CD4-positive, alpha-beta T cell treated with Interleukin-6 at 100 ng/mL for 8 hours (primary cell): ENCODE data around the gene LRRC25.
A peak's percentile ranks its signal among the peaks of the same experiment; 100 is the strongest.
"Not testable (repeated sequence)": the region's sequence is repeated elsewhere in the genome, so short reads cannot be mapped to it uniquely, and the experiment has no call there.

Source experiments
- DNase-seq: peaks from one replicate; pipeline ENCODE4 v3.0.0-alpha.2; 2020; ENCODE audit warnings: mixed read lengths, low spot score

The LRRC25 gene

DNA sequence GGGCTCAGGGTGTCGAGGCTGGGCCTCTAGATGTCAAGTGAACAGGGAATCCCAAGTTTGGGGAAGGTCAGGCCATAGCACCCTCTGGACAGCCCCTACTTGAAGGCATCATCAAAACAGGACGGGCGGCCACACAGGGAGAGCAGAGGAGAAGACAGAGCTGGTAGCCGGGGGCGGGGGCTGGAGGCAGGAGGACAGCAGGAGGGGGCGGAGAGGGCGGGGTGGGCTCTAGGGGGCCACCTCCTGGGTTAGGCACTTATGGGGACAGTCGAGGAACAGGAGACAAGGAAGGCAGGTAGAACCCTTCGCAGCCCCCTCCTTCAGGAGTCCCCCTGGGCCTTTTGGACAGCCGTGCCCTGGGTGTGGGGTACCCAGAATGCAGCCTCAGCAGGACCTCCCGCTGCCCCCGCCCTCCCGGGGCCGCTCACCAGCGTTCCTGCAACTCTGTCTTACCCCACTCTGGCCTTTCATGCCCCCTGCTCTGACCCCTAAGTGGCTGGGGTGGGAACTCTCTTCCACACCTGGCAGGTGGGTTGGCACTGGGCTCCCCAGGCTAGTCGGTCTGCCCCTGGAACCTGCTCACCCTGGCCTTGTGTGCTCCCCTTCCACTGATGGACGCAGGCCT, 27.6 kb upstream of the LRRC25 start:
- DNase-seq = no peak

DNA sequence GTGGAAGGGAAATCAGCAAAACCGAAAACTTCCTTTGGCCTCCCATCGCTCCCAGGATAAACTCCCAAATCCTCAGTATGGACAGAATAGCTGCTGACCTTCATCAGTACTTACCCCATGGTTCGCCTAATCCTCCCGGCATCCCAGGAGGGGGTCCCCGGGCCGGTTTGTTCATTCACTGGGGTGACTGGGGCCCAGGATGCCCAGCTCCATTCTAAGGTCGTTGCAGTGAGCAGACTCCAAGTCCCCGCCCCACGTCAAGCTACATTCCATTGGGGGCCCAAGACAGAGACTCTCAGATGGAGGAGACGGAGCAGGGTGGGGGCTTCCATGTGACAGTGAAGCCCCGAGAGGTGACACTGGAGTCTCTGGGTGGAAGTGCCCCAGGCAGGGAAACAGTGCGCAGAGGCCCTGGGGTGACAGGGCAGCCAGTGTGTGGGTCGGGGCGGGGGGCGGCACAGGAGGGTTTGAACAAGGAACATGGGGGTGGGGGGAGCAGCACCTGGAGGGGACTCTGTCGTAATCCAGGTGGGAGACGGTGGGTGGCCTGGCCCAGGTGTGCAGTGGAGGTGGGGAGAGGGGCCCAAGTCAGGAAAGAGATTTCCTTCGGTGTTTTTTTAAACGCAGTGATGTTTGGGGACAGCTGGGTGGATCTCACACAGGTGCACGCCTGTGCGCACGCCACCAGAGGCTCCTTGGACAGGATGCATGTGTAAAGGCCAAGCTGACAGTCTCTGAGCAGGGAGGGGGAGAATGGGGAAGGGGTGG, 26.9 kb upstream of the LRRC25 start:
- no peak for DNase-seq

DNA sequence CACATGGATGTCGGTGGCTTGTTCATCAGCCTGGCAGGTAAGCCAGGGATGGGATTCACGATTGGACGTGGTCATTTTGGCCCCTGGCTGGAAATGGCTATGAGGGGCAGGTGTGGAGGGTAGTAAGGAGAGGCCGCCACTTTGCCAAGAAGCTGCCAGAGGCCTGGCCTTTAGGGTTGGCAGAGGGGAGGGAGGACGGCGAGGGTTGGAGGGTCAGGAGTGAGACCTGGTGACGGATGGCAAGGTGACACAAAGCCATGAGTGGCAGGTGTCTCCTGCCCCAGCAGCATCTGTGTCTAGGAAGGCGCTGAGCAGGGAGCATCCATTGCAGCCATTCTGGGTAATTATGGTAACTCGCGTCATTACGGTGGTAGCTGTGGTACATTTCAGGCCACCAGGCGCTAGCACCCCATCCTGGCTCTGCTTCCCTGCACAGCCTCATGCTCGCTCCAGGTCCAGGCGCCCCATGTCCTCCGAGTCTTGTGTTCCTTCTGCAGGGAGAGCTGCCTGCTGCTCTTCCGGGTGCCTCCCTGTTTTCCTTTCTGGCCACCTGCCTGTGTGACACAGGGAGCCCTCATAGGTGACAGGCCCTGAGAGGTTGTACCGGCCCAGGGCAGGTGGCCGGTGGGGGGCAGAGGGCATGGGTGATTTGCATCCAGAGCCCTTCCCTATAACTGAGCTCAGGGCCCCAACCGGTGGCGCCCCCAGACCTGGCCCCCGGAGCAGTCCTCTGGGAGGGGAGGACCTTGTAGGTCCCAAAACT, 26.0 kb upstream of the LRRC25 start:
- DNase-seq = no peak

DNA sequence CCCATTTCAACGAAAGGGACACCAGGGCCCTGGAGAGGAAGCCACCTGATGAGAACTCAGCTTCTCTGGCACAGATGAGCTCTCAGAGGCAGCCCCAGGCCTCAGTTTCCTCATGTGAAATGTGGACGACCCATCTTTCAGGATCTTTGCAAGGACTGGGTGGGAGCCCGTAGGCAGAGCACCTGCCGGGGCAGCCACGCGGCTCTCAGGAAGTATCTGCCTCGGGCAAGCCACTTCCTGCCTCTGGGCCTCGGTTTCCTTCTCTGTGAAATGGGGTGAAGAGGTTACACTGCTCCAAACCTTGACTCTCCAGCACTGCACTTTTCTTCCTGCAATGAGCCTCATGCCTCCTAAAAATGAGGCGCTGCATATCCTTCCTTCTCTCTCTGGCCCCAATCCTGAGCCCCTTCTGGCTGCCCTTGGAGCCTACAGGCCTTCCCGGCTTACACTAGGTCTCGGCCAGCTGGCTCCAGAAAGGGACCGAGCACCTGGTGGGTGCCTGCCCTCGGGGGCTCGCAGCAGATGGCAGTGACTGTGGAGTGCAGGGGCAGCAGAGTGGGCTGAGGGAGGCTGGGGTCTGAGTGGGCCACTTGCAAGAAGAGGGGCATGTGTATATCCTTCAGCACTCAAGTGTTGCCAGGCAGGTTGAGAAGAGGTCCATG, 25.2 kb upstream of the LRRC25 start:
- DNase-seq = peak; percentile 60

DNA sequence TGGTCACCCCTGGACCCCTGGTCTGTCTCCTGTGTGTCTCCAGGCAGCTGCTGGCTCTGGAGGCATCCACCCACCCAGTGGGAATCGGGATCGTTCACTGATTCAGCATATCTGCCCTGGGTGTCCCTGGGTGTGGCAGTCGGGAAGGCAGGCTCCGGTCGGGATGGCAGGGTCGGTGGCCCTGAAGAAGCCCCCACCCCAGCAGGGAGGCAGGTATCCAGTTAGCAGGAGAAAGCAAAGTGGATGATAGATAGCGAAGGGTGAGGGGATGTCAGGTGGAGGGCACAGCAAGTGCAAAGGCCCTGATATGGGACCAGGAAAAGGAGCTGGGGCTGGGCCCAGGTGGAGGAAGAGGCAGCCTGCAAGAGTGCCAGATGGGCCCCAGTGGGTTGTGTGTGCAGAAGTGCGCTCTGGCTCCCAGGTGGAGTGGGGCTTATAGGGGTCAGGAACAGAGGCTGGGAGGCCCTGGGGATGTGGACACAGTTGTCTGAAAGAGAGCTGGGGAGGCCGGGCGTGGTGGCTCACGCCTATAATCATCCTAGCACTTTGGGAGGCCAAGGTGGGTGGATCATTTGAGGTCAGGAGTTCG, 24.0 kb upstream of the LRRC25 start:
- no peak for DNase-seq

DNA sequence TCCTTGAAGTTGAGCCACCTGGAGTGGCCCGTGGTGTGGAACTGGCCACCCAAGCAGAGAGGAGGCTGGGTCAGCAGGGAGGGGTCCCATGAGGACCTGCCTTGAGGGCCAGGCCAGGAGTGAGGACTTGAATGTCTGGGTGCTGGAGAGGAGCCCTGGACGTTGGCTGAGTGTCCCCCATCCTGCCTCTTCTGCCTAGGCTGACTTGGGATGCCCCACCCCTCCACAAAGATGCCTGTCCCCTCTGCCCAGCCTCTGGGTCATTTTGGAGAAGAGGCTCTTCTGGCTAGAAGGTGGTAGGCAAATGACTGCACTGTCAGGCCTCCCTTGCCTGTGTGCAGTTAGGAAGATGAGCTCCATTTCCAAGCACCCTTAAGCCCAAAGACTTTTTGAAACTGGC, 23.5 kb upstream of the LRRC25 start:
- DNase-seq = no peak

DNA sequence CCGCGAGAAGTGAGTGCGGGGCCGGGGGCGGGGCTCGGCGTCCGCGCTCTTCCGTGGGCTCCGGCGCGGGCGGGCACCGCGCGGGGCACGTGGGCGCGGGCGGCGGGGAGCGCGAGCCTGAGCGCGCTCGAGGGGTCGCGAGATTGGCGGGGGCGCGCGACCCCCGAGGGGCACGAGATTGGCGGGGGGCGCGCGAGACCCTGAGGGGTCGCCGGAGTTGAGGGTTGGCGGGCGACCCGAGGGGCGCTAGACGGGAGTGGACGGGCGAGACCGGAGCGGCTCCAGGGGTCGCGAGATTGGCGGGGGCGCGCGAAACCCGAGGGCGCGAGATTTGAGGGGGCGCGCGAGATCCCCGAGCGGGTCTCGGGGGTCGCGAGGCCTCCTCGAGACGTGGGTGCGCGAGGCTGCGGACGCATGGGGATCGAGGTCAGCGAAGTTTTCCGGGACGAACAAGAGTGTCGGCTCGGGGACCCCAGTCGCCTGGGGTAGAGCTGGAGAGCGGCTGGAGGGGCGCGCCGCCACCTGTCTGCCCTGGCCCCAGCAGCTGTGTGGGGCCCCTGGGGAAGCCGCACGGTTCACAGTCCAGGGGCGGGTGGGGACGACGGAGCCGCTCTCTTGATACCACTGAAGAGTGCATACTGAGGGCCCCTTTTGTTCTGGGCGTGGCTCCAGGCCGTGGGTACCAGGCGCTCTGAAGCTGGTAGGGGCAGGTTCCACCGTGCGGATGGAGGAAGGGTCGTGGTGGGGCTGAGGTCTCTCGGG, 22.5 kb upstream of the LRRC25 start:
- DNase-seq = peak; percentile 37

DNA sequence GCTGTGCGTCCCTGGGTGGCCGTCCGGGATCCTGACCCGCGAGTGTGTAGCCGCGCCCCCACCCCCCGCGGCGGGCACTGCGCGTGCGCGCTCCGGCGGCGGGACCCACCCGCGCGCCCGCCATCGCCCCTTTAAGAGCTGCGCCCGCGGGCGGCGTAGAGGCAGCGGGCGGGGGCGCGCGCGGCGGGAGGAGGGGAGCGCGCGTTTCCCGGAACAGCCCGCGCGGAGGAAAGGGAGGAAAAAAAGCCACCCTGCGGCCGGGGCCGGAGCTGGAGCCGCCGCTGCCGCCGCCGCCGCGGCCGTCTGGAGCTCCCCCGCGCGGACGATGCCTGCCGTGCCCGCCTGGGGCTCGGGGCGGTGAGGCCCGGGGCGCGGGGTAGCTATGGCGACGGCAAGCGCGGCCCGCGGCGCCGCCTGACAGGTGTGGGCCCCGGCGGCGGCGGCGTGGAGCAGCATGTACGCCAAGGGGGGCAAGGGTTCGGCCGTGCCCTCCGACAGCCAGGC, 21.8 kb upstream of the LRRC25 start, which contains the start of gene SSBP4:
Gene SSBP4, plus strand, starts transcription at position 204 of the 504 bp plus-strand sequence. Its CDS starts 251 bp downstream, at position 455.
- peak; percentile 53 for DNase-seq

DNA sequence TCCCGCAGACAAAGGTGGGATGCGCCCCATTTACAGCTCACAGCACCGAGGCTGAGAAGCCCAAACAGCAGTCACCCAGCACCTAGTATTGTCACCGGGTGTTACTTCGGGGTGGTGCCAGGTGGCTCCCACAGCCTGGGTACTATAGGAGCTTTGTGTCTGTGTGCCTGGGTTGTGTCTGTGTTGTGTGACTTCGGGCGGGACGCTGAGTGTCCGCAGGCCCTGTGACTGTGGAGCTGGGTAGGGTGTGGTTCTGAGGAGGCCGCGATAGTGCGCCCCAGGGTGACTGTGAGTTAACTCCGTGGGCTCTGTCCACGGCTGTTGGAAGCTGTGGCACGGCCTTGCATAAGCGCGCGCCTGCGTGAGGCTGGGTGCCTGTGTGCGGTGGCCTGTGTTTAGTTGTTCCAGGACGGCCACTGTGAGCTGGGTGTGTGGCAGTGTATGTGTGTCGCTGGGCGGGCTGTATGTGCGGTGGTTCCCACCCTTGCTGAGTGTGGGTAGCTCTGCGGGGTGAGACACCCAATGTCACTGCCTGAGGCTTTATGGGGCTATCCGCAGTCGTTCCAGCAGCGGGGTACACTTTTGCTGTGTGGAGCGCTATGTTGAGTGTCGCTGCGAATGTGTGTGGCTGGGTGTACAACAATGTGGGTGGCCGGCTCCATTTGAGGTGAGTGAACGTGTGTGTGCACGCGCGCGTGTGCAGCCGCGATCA, 21.2 kb upstream of the LRRC25 start:
- DNase-seq = no peak

DNA sequence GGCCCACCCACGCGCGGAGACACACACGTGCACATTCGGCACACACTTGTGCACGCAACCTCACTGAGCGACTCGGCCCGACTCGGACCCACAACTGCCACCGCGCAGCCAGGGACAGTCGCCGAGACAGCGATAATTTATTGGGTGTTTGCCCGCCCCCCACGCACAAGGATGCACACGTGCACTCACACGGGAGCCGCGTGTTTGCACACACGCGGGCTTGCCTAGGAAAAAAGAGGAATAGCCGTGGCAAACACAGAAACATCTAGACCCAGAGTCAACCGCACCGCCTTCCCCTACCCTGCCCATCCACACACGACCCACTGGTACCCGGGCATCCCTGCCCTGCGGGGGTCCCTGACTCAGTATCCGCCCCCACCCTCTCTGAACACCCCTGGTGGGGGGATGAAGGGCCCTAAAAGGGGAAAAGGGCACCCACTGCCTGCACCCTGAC, 20.6 kb upstream of the LRRC25 start:
- DNase-seq = no peak

DNA sequence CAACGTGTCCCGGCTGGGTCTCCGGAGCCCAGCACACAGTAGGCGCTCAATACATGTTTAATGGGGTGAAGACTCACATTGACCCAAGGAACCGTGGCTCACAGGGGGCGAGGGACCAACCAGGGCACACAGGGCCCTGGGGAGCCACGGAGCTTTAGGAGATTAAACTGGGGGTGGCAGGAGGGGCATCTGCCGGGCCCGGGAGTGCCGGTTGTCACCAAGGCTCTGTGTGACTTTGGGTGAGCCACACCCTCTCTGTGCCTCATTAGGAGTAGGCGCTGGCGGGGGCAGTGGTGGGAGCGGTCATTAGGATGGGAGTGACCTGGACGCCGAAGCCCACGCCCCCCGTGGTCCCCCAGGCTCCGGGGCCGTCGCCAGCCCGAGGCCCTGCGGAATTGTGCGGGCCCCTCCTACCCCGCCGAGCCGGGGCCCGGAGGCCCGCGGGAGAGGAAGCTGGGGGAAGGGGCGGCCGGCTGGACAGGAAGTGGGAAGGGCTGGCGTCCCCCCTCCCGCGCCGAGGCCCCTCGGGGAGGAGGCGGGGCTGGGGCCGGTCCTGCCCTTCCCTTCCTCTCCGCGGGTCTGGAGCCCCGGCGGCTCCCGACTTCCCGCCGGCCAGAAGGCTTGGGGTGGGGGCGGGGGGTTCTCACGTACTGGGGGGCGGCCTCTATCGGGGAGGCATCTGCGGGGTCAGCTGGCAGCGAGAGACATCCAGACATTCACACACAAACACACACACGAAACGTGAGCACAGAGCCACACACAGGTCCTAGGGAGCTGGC, 20.0 kb upstream of the LRRC25 start:
- no peak for DNase-seq

DNA sequence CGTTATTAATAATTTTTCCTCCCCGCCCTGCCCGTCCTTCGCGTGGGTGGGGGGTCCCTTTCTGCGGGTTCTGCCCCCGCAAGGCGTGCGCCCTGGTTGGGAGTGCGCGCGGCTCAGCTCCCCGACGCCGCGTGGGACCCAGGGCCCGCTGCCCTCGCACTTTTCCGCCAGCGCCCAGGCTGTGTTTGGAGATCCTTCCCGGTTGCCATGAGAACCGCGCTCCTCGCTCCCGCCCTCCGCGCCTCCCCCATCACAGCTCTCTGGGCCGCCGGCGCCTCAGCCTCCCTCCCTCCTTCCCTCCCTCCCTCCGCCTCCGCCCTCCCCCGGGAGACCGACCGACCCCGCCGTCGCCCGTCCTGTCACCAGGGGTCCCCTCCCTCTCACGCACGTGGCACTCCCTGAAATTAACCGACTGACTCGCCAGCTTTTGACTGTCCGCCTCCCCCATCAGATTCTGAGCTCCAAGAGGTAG, 19.4 kb upstream of the LRRC25 start:
- DNase-seq = peak; percentile 43

DNA sequence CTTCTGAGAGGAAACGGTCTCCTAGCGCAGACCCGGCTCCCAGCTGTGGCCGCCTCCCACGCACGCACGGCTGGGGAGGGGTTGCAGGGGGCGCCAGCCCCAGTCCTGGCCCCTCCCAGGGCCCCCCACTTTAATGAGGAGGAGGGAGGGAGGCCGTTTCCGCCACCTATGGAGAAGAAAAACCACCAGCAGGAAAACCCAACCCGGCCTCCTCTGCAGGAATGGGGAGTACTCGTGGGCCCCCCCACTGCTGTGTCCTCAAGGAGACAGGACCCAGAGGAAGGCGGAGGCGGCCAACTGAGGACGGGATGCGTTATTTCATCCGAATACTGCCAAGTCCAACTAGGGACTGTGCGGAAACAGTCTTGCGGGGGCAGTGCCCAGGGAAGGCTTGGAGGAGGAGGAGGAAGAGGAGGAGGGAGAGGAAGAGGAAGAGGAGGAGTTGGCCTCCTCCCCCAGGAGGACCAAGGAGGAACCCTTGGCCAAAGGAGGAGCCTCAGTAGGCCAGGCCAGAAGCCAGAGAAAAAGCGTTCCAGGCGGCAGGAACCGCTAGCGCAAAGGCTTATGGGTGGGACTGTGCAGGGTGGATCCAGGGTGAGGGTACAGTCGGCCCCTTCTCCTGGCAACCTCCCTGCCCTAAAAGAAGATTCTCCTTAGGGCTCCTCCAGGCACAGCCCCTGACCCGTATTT, 17.9 kb upstream of the LRRC25 start:
- no peak for DNase-seq

DNA sequence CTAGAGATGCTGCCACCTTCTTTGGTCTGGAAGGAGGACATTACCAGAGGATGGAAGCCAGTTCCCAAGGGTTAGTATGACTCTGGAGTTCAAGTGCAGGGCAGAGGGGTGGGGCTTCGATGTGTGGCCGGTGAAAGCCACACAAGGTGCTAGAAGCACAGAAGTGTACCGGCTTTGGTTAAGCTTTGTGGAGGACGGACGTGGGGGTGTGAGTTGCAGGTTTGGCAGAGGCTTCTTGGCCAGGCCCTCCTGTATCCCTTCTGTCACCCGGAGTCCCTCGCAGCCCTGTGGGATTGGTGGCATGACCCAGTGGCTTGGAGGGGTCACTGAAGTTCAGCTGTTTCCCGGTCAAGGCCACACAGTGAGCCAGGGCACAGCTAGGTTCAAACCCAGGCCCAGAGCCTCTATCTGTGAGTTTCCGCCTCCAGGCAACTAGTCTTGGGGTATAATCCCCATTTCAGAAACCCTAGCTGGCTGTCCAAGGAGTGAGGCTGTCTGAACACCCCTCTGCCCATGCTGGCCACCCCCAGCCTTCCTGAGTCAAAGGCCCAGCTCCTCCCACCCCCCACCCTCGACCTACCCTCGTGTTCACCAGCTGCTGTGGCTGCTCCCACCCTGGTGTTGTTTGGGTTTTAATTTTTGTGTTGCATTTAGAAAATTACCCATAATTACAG, 17.2 kb upstream of the LRRC25 start:
- DNase-seq = no peak

DNA sequence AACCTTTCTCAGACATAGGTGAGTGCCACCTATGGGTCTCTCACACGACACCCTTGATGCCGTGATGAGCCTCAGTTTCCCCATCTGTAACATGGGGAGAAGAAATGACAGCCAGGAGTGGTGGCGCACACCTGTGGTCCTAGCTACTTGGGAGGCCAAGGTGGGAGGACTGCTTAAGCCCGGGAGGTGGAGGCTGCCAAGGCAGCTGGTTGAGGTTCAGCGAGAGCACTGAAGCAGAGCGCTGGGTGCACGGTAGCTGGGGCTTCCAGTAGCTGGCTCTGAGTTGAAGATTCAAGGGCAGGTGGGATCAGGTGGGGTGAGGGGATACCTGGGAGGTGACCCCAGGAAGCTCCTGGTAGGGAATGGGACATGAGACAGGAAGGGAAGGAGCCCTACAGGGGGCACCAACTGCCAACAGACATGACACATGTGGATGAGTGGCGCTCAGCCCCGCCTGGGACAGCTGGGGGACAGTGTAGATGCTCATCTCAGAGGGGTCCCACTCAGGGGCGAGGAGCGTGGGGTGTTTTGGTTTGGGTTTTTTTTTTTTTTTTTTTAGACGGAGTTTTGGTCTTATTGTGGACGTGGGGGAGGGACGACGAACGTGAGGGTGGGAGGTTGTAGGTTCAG, 15.3 kb upstream of the LRRC25 start:
- no peak for DNase-seq

DNA sequence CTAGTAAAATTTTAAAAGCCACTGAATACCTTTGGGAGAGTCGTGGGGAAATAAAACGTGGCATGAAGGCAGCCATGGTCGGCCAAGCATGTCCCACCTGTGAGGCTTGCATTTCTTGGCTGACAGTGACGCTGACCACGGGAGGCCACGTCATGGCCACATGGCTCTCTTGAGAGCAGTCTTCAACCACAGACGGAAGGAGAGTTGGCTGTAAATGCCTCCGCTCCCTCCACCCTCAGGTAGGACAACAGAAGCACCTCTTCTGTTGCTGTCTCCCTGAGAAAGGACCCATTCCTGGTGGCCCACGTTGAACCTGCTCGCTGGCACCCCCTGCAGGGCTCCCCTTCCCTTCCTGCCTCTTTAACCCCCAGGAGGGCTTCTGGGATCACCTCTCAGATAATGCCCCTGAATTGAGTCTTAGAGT, 10.6 kb upstream of the LRRC25 start:
- no peak for DNase-seq

DNA sequence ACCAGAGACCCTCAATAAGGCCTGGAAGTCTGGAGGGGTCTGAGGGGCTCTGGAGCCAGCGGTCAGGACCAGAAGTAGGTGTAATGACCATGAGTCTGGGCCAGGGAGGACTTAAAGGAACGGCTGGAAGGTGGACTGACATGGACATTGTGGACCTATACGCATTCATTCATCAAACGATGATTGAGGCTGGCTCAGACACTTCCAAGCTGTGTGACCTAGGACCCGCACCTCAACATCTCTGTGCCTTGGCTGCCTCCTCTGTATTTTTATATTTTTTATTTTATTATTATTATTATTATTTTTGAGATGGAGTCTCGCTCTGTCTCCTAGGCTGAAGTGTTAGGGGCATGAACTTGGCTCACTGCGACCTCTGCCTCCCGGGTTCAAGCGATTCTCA, 9.3 kb upstream of the LRRC25 start:
- DNase-seq = no peak

DNA sequence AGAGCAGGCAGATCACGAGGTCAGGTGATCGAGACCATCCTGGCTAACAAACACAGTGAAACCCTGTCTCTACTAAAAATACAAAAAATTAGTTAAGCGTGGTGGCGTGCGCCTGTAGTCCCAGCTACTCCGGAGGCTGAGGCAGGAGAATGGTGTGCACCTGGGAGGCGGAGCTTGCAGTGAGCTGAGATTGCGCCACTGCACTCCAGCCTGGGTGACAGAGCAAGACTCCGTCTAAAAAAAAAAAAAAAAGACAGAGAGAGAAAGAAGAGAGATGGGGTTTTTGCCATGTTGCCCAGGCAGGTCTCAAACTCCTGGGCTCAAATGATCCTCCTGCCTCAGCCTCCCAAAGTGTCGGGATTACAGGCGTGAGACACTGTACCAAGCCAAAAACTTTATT, 8.3 kb upstream of the LRRC25 start:
- not testable (repeated sequence) for DNase-seq
